Cardiac fibroblast (primary cell): Measurements from ENCODE around the gene OTOF.
"Not testable (repeated sequence)": the region's sequence is repeated elsewhere in the genome, so short reads cannot be mapped to it uniquely, and the experiment has no call there.

Experiments
- DNase-seq, 2 donors: peaks; one replicate each; pipeline versions ENCODE4 v3.0.0 to v3.0.0-alpha.2; 2010; ENCODE audit warnings: low read depth in 2 of 2
- H3K4me3 ChIP-seq, 2 donors: replicated peaks in 1 of 2; 1 replicate in 1 of 2; 2 replicates in 1 of 2; pipeline ENCODE4 v1.5.1; 2011; ENCODE audit warnings: low read depth in 2 of 2, low read length in 2 of 2, mild to moderate bottlenecking in 2 of 2, moderate library complexity in 1 of 2
- CTCF ChIP-seq: IDR thresholded peaks from one replicate; pipeline ENCODE4 v1.5.1; 2011; ENCODE audit warnings: low read depth, mild to moderate bottlenecking, low read length, inconsistent platforms

The OTOF gene

DNA sequence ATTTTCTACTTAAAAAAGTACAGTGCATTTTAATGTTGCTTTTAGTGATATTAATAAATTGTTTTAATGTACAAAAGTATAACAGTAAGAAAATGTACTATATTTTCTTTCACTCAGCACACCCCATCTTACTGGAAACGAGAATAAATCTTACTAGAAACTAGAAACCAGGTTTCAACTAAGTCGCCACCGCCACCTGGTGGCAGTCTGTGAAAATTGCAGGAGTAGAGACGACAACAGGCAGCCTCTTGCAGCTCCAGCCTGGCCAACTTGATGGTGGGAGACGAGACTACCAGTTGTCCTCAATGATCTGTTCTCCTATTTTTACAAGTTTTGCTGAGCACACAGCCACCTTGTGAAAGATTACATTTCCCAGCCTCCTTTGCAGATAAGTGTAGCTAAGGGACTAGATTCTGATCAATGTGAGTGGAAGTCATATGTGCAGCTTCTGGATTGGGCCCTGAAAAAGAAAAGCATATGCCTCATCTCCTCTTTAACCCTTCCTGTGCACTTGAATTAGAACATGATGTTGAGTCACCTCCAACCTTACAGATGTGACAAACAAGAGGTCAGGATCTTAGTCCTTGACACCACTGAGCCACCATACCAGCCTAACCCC, 8.7 kb downstream of the OTOF start:
- H3K4me3 ChIP-seq, result no peak overlapping the region
- peak; percentile 80 for TF ChIP-seq CTCF
- peak; percentile 58 to 84 for DNase-seq

GRCh38 chr2:26468544-26468943, 9.4 kb downstream of the OTOF start:
- DNase-seq, H3K4me3 ChIP-seq: not testable (repeated sequence)

DNA sequence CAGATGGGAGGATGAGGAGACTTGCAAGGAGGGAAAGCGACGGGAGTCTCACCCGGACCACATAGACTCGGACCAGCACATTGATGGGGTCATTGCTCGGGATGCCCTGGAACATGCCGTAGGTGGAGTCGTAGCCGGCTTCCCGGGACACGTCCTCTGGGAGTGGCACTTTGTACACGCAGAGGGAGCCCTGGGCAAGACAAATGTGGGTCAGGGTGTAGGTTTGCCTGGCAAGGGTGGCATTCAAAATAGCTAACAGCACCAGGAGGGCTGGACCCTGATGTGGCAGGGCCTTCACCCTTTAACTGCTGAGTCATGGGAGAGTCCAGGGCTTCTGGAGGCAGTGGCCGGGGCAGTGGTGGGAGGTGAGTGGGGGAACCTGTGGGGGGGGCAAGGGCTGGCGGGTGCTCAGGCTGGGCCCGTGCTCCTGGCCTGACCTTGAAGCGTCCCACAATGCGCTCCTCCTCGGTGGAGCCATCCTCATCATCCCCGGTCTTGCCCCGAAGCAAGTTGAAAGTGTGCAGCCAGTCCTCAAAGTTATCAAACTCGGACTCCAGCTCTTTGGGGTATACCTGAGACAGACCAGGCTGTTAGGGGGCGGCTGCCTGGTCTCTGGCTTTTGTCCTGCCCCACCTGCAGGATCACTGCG, 11.1 kb downstream of the OTOF start:
- no peak for TF ChIP-seq CTCF
- no peak for DNase-seq
- H3K4me3 ChIP-seq, result no peak overlapping the region

GRCh38 chr2:26465981-26466471, 11.9 kb downstream of the OTOF start:
- no peak for DNase-seq
- no peak for TF ChIP-seq CTCF
- H3K4me3 ChIP-seq, result no peak overlapping the region

DNA sequence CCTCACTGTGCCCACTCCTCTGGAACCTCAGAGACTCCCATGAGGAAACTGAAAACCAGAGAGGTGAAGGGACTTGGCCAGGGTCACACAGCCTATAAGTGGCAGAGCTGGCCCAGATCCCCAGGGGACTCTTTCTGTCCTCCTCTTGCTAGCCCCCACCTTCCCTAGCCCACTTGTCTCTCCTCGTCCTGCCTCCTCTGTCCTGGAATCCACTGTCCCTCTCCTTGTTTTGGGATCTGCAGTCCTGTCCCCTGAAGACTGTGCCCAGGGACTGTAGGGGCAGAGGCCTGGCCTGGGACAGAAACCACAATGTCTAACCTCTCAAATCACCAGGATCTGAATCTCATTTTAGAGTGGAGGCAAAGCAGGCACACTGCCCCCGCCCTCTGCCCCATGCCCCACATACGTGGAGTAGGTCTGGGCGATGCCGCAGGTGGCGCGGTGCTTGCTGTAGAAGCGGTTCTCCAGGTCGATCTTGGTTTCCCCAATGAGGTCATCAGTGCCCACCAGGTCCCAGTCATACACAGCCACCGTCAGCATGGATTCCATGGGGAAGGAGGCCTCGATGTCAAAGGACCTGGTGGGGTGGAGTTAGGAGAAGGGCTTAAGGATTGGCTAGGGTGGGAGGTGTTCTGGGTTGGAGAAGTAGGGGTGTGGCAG, 12.5 kb downstream of the OTOF start:
- no peak for TF ChIP-seq CTCF
- DNase-seq, result no peak
- no peak overlapping the region for H3K4me3 ChIP-seq

GRCh38 chr2:26464390-26465265, 13.3 kb downstream of the OTOF start:
- H3K4me3 ChIP-seq, result no peak overlapping the region
- TF ChIP-seq CTCF, result no peak
- no peak for DNase-seq
